ENCODE measurements around the gene TUBB2A.
A peak's percentile ranks its signal among the peaks of the same experiment; 100 is the strongest.
"Not testable (repeated sequence)": the region's sequence is repeated elsewhere in the genome, so short reads cannot be mapped to it uniquely, and the experiment has no call there.

The TUBB2A gene

GRCh38 chr6:3179945-3180344 lies 22.6 kb upstream of the TUBB2A start:
- DNase-seq (ENCODE audit: low spot score), result not testable (repeated sequence)

GRCh38 chr6:3178666-3179065 lies 21.3 kb upstream of the TUBB2A start:
- DNase-seq (ENCODE audit: low spot score), result not testable (repeated sequence)

- peak; percentile 52 for DNase-seq (ENCODE audit: low spot score)
Measured at GRCh38 chr6:3176562-3177355, 19.4 kb upstream of the TUBB2A start.

GRCh38 chr6:3175715-3176402 lies 18.5 kb upstream of the TUBB2A start:
- DNase-seq (ENCODE audit: low spot score), result peak; percentile 38

- not testable (repeated sequence) for DNase-seq (ENCODE audit: low spot score)
Measured at GRCh38 chr6:3173636-3174089, 16.3 kb upstream of the TUBB2A start.

GRCh38 chr6:3172789-3173188 lies 15.4 kb upstream of the TUBB2A start:
- not testable (repeated sequence) for DNase-seq (ENCODE audit: low spot score)

GRCh38 chr6:3171313-3172175 lies 14.2 kb upstream of the TUBB2A start:
- DNase-seq (ENCODE audit: low spot score), result not testable (repeated sequence)

- DNase-seq (ENCODE audit: low spot score), result not testable (repeated sequence)
Measured at GRCh38 chr6:3170676-3171075, 13.3 kb upstream of the TUBB2A start.

- not testable (repeated sequence) for DNase-seq (ENCODE audit: low spot score)
Measured at GRCh38 chr6:3168046-3168445, 10.7 kb upstream of the TUBB2A start.

GRCh38 chr6:3166535-3167225 lies 9.3 kb upstream of the TUBB2A start:
- DNase-seq (ENCODE audit: low spot score), result not testable (repeated sequence)

- DNase-seq (ENCODE audit: low spot score), result no peak
Measured at GRCh38 chr6:3165631-3166534, 8.5 kb upstream of the TUBB2A start.

GRCh38 chr6:3164388-3164787 lies 7.0 kb upstream of the TUBB2A start:
- DNase-seq (ENCODE audit: low spot score), result no peak

GRCh38 chr6:3163248-3163594 lies 5.9 kb upstream of the TUBB2A start:
- DNase-seq (ENCODE audit: low spot score), result no peak

- peak; percentile 72 for DNase-seq (ENCODE audit: low spot score)
Measured at GRCh38 chr6:3162565-3163247, 5.4 kb upstream of the TUBB2A start.

- no peak for DNase-seq (ENCODE audit: low spot score)
Measured at GRCh38 chr6:3162067-3162497, 4.7 kb upstream of the TUBB2A start.

- DNase-seq (ENCODE audit: low spot score), result peak; percentile 85
Measured at GRCh38 chr6:3159805-3160781, 2.7 kb upstream of the TUBB2A start.

- not testable (repeated sequence) for DNase-seq (ENCODE audit: low spot score)
Measured at GRCh38 chr6:3156184-3157130, 887 bp downstream of the TUBB2A start.

GRCh38 chr6:3155416-3155815 lies 1.9 kb downstream of the TUBB2A start:
- DNase-seq (ENCODE audit: low spot score), result not testable (repeated sequence)

Data from LoVo (cell line).